Glutamatergic neuron (in vitro differentiated cells): ENCODE data around the gene FILIP1L. TPM values are rescaled to one million over a fixed set of nuclear protein-coding genes. Genes with fewer than 3 reads are reported as not detected.

ENCODE experiments used
- DNase-seq: peaks from one replicate; pipeline ENCODE4 v3.0.0; 2022
- H3K27ac Mint-ChIP-seq: one replicate; pipeline ENCODE4 v1.8.0; 2020; ENCODE audit warnings: mild to moderate bottlenecking, mixed read lengths, inconsistent platforms; ENCODE audit not compliant: unreplicated experiment
- H3K27me3 Mint-ChIP-seq: one replicate; pipeline ENCODE4 v1.8.0; 2020; ENCODE audit warnings: mild to moderate bottlenecking, moderate library complexity, mixed read lengths, inconsistent platforms; ENCODE audit not compliant: unreplicated experiment
- H3K36me3 Mint-ChIP-seq: one replicate; pipeline ENCODE4 v1.8.0; 2020; ENCODE audit warnings: mild to moderate bottlenecking, mixed read lengths, inconsistent platforms; ENCODE audit not compliant: unreplicated experiment
- H3K4me1 Mint-ChIP-seq: one replicate; pipeline ENCODE4 v1.8.0; 2020; ENCODE audit warnings: mild to moderate bottlenecking, low read depth, mixed read lengths, inconsistent platforms; ENCODE audit not compliant: unreplicated experiment
- H3K4me3 Mint-ChIP-seq: one replicate; pipeline ENCODE4 v1.8.0; 2020; ENCODE audit warnings: mild to moderate bottlenecking, mixed read lengths, inconsistent platforms; ENCODE audit not compliant: unreplicated experiment
- H3K9me3 Mint-ChIP-seq: one replicate; pipeline ENCODE4 v1.8.0; 2020; ENCODE audit warnings: mild to moderate bottlenecking, moderate library complexity, mixed read lengths, inconsistent platforms; ENCODE audit not compliant: unreplicated experiment
- CTCF ChIP-seq: fragments of 200-600 bp; sonication (generic); IDR thresholded peaks from one replicate; pipeline ENCODE4 v1.5.0; 2021; ENCODE audit not compliant: partially characterized antibody, unreplicated experiment
- total RNA-seq: library from RNA; stranded (reverse); fragmentation: NEBNext Ultra II Directional; extraction: Animal tissue kit (Norgen Biotek cat#: 25700); gene quantifications from one replicate; pipeline ENCODE4 v1.2.1, GENCODE V29; 2021; ENCODE audit not compliant: unreplicated experiment

The FILIP1L gene
- total RNA-seq, 1 donor from 2014 or later = 4.3 TPM

GRCh38 chr3:99984139-99984538, 130.2 kb downstream of the FILIP1L start:
- H3K9me3 Mint-ChIP-seq = no peaks in the 10 kb centered on the region
- no peak overlapping the region for H3K27ac Mint-ChIP-seq
- no peaks in the 10 kb centered on the region for H3K4me1 Mint-ChIP-seq
- no peaks in the 10 kb centered on the region for H3K27me3 Mint-ChIP-seq
- TF ChIP-seq CTCF = no peak
- no peaks in the 10 kb centered on the region for H3K36me3 Mint-ChIP-seq
- H3K4me3 Mint-ChIP-seq = no peak overlapping the region
- DNase-seq = no peak

GRCh38 chr3:99982650-99983049, 131.7 kb downstream of the FILIP1L start:
- Mint-ChIP-seq H3K27me3 (no peaks in the 10 kb centered on the region), H3K36me3 (no peaks in the 10 kb centered on the region), H3K4me3 (no peak overlapping the region), H3K9me3 (no peaks in the 10 kb centered on the region), H3K27ac (no peak overlapping the region), H3K4me1 (no peaks in the 10 kb centered on the region)
- DNase-seq = no peak
- TF ChIP-seq CTCF = no peak

GRCh38 chr3:99981138-99981537, 133.2 kb downstream of the FILIP1L start:
- DNase-seq = no peak
- TF ChIP-seq CTCF = no peak
- Mint-ChIP-seq H3K9me3 (no peaks in the 10 kb centered on the region), H3K27ac (no peak overlapping the region), H3K4me1 (no peaks in the 10 kb centered on the region), H3K36me3 (no peaks in the 10 kb centered on the region), H3K27me3 (no peaks in the 10 kb centered on the region), H3K4me3 (no peak overlapping the region)

- Mint-ChIP-seq H3K27me3 (no peaks in the 10 kb centered on the region), H3K4me3 (no peak overlapping the region), H3K9me3 (no peaks in the 10 kb centered on the region), H3K27ac (no peak overlapping the region), H3K4me1 (no peaks in the 10 kb centered on the region), H3K36me3 (no peaks in the 10 kb centered on the region)
- no peak for TF ChIP-seq CTCF
- DNase-seq = no peak
Measured at GRCh38 chr3:99980606-99981005, 133.7 kb downstream of the FILIP1L start.

- TF ChIP-seq CTCF = no peak
- H3K9me3 Mint-ChIP-seq = no peaks in the 10 kb centered on the region
- no peak overlapping the region for H3K27ac Mint-ChIP-seq
- no peaks in the 10 kb centered on the region for H3K36me3 Mint-ChIP-seq
- H3K4me3 Mint-ChIP-seq = no peak overlapping the region
- no peaks in the 10 kb centered on the region for H3K27me3 Mint-ChIP-seq
- no peak for DNase-seq
- no peaks in the 10 kb centered on the region for H3K4me1 Mint-ChIP-seq
Measured at GRCh38 chr3:99978221-99978620, 136.1 kb downstream of the FILIP1L start.
